Measurements from ENCODE around the gene FGF23. TPM values are rescaled to one million over a fixed set of nuclear protein-coding genes. Genes with fewer than 3 reads are reported as not detected.

The FGF23 gene
- total RNA-seq: not detected
- long read RNA-seq: 0 reads

DNA sequence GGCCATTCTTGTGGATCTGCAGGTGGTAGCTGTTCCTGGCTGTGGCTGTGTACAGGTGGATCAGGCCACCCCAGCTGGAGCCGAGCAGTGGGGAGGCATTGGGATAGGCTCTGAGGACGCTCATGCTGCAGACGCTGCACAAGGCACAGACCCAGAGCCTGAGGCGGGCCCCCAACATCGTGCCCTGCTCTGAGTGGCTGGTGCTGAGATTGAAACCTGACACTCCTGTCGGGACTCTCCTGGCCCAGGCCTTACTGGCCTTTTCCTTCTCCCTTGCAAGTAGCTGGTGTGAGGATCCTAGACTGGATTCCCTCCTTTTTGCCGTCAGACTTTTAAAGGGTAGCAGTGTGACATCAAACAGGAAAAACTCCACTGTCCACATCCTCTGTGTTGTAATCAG lies at the start of gene FGF23:
TSS of gene FGF23 (minus strand) at position 308 of the 400 bp plus-strand sequence. CDS start at position 178, 130 bp downstream.
- Histone ChIP-seq H3K4me1 (no peaks in the 10 kb centered on the region), H3K4me3 (no peak within 1 kb of the TSS), H3K27ac (no peak within 1 kb of the TSS), H3K36me3 (no peaks in the 10 kb centered on the region), H3K27me3 (ENCODE audit: low read depth) (peaks cover 21% of the 10 kb centered on the region), H3K9me3 (no peaks in the 10 kb centered on the region)
- ATAC-seq (peak in 1 of 2 donors; percentile 56), DNase-seq (no peak)
- intact Hi-C loops (cut with DNase I): no loop called here
- TF ChIP-seq, protein P1, sequence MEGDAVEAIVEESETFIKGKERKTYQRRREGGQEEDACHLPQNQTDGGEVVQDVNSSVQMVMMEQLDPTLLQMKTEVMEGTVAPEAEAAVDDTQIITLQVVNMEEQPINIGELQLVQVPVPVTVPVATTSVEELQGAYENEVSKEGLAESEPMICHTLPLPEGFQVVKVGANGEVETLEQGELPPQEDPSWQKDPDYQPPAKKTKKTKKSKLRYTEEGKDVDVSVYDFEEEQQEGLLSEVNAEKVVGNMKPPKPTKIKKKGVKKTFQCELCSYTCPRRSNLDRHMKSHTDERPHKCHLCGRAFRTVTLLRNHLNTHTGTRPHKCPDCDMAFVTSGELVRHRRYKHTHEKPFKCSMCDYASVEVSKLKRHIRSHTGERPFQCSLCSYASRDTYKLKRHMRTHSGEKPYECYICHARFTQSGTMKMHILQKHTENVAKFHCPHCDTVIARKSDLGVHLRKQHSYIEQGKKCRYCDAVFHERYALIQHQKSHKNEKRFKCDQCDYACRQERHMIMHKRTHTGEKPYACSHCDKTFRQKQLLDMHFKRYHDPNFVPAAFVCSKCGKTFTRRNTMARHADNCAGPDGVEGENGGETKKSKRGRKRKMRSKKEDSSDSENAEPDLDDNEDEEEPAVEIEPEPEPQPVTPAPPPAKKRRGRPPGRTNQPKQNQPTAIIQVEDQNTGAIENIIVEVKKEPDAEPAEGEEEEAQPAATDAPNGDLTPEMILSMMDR (IDR thresholded peaks at IDR 0.05): no peak

DNA sequence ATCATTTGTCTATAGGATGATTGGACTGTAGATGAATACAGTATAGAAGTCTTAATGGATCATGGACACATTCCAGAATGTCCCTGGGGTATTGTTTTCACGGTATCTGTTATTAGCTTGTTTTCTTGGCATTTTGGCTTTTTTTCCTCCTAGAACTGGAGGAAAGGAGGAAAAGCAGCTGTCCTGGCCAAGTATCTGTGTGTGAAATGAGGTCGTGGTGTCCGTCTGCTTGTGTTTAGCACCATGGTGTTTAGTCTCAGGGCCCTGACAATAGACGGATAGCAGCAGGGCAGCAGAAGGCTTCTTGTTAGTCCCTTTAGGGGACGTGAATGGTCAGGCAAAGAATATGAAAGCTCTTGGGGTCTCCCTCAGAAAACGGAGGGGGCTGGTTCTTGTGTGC lies 44.9 kb upstream of the FGF23 start:
- intact Hi-C loops (cut with DNase I): no loop called here
- DNase-seq (no peak), ATAC-seq (no peak)
- Histone ChIP-seq H3K27me3 (ENCODE audit: low read depth) (no peaks in the 10 kb centered on the region), H3K36me3 (no peaks in the 10 kb centered on the region), H3K4me3 (no peak overlapping the region), H3K9me3 (no peaks in the 10 kb centered on the region), H3K27ac (no peak overlapping the region), H3K4me1 (no peaks in the 10 kb centered on the region)
- TF ChIP-seq, protein P1 (IDR thresholded peaks at IDR 0.05): no peak

- ATAC-seq (no peak), DNase-seq (no peak)
- H3K36me3 ChIP-seq: no peaks in the 10 kb centered on the region
- intact Hi-C loops (cut with DNase I): no loop called here
- TF ChIP-seq, protein P1 (IDR thresholded peaks at IDR 0.05): no peak
- no peak overlapping the region for H3K27ac ChIP-seq
- H3K9me3 ChIP-seq: no peaks in the 10 kb centered on the region
- no peaks in the 10 kb centered on the region for H3K4me1 ChIP-seq
- no peaks in the 10 kb centered on the region for H3K27me3 ChIP-seq (ENCODE audit: low read depth)
- no peak overlapping the region for H3K4me3 ChIP-seq
Observed at GRCh38 chr12:4423528-4424195, 44.1 kb upstream of the FGF23 start.

GRCh38 chr12:4422985-4423384 lies 43.5 kb upstream of the FGF23 start:
- Histone ChIP-seq H3K9me3 (no peaks in the 10 kb centered on the region), H3K27ac (no peak overlapping the region), H3K27me3 (ENCODE audit: low read depth) (peaks cover 4% of the 10 kb centered on the region), H3K4me1 (no peaks in the 10 kb centered on the region), H3K4me3 (no peak overlapping the region), H3K36me3 (no peaks in the 10 kb centered on the region)
- TF ChIP-seq, protein P1 (IDR thresholded peaks at IDR 0.05): no peak
- DNase-seq (no peak), ATAC-seq (peak in 1 of 2 donors; percentile 29)
- intact Hi-C loops (cut with DNase I): no loop called here

DNA sequence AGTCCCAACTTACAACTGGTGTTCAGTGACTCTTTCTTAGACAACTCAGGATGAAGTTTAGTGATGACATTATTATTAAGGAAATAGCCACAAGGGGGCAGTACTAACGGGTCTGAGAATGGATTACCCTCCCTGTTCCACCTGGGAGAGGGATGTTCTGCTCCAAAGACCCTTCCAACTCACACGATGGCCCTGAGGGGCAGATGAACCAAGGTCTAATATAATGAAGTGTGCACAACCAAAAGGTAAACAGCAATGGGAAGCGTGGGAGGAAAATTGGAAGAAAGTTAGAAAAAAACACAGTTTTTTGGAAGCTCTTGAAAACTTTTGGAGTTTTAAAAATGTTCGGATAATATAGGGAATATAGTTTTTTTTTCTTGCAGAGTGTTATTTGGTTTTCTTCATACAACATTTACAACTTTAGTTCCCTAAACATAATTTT lies 42.1 kb upstream of the FGF23 start:
- H3K9me3 ChIP-seq: no peaks in the 10 kb centered on the region
- peak in 1 of 2 donors; percentile 47 for ATAC-seq
- peaks cover 18% of the 10 kb centered on the region for H3K27me3 ChIP-seq (ENCODE audit: low read depth)
- no peaks in the 10 kb centered on the region for H3K36me3 ChIP-seq
- no peak for DNase-seq
- no peak overlapping the region for H3K4me3 ChIP-seq
- TF ChIP-seq, protein P1 (IDR thresholded peaks at IDR 0.05): peak; percentile 59
- H3K27ac ChIP-seq: no peak overlapping the region
- no peaks in the 10 kb centered on the region for H3K4me1 ChIP-seq
- intact Hi-C loops (cut with DNase I): no loop called here
